ENCODE data around the gene CPXM1.

The CPXM1 gene

DNA sequence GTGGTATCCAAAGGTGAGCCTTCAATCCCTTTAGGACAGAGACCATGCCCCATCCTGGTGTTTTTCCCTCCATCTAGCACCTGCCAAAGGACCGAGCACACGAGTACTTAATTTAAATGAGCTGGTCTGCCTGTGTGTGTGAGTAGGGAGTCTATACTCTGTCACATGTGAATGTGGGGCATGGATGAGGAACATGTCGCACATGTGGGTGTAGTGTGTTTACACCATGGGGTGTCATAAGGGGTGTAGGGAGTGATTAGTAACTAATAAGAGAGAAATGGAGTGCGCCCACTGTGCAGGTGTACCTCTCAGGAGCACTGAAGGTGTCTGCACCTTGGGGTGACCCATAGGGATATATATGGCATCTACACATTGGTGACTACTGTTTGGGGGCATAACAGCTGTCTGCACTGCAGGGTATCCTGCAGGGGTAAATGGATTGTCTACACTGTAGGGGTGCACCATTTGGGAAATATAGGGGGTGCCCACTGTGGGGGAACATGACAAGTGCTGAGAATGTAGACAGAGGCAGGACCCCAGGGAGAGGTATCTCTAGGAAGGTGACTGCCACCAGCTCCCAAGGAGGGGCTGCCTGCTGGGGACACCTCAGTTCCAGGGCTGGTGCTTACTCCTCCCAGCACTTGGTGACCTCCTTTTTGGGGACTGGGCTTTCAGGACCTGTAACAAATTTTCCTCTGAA lies 54.3 kb downstream of the CPXM1 start:
- H3K27ac ChIP-seq (ENCODE audit: low read depth, low read length), result no peak overlapping the region
- H3K9me3 ChIP-seq (ENCODE audit: insufficient read depth, low read depth, low read length), result no peaks in the 10 kb centered on the region
- 88% methylated on average over 4 of the region's 4 CpGs for WGBS
- no peaks in the 10 kb centered on the region for H3K36me3 ChIP-seq (ENCODE audit: insufficient read depth, low read length)
- peaks cover 7% of the 10 kb centered on the region; the same call in 1 of the 2 replicates for H3K4me1 ChIP-seq (ENCODE audit: insufficient read depth, low read length)
- no peak overlapping the region for H3K4me3 ChIP-seq (ENCODE audit: low read length)
- no peak overlapping the region for H3K9ac ChIP-seq (ENCODE audit: low read depth, low read length)
- H3K27me3 ChIP-seq (ENCODE audit: insufficient read depth, low read length), result peaks cover 93% of the 10 kb centered on the region

GRCh38 chr20:2745060-2745910 lies 55.1 kb downstream of the CPXM1 start:
- H3K4me3 ChIP-seq (ENCODE audit: low read length), result no peak overlapping the region
- H3K4me1 ChIP-seq (ENCODE audit: insufficient read depth, low read length), result peaks cover 7% of the 10 kb centered on the region; the same call in 1 of the 2 replicates
- whole genome bisulfite sequencing, result 77% methylated on average over 12 of the region's 12 CpGs
- no peak overlapping the region for H3K27ac ChIP-seq (ENCODE audit: low read depth, low read length)
- H3K9ac ChIP-seq (ENCODE audit: low read depth, low read length), result no peak overlapping the region
- H3K36me3 ChIP-seq (ENCODE audit: insufficient read depth, low read length), result no peaks in the 10 kb centered on the region
- peaks cover 92% of the 10 kb centered on the region for H3K27me3 ChIP-seq (ENCODE audit: insufficient read depth, low read length)
- no peaks in the 10 kb centered on the region for H3K9me3 ChIP-seq (ENCODE audit: insufficient read depth, low read depth, low read length)
